ENCODE data around the gene ROCK2. TPM values are rescaled to one million over a fixed set of nuclear protein-coding genes. Genes with fewer than 3 reads are reported as not detected.

Gene ROCK2
- polyA plus RNA-seq, 3 donors, result 2.8 to 10.2 (median 4.3) TPM

DNA sequence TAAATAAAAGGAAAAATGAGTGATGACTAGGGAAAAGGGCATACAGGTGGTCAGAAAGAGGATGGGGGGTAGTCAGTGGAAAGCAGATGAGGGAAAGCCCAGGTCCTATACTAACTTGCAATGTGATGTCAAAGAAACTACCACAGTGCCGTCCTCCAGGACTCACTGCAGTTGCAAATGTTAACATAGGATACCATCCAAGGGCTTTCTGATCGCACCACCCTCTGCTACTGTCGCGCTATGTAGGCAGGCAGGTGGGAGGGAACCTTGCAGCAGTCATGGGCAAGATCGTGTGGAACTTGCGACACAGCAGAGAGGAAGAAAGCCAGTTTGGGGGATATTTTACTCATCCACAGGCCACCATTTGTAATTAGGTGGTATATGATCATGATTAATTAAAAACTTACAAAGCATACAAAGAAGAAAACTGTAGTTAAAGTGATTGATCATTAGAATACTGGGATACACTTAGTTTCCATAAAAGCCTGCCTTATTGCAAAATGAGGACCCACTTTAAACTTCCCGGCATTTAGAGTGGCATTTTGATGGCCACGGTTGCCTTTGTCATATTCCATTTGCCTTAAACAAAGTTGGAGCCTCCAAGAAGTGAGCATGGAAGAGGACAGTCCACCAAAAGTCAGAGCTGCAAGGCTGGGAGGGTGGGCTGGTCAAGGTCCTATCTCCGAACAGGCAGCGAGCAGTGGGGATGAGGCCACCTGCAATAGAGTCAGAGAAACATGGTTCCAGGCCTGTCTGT lies 8.5 kb upstream of the ROCK2 start:
- Histone ChIP-seq H3K4me2 (replicated peaks; ENCODE audit: extremely low read depth, low read length, poor library complexity, severe bottlenecking) (no peak overlapping the region), H3K27me3 (ENCODE audit: control insufficient read depth in 2 of 2, insufficient read depth in 2 of 2, low read length in 2 of 2) (peaks cover 0 to 2% of the 10 kb centered on the region in 2 donors), H3K36me3 (replicated peaks in 1 of 2; ENCODE audit: control insufficient read depth in 1 of 2, insufficient read depth in 2 of 2, low read length in 2 of 2) (no peaks in the 10 kb centered on the region), H2AFZ (ENCODE audit: insufficient read depth, low read depth, low read length, poor library complexity, severe bottlenecking) (no peak overlapping the region), H4K20me1 (ENCODE audit: insufficient read depth, low read length) (no peaks in the 10 kb centered on the region), H3K9ac (ENCODE audit: insufficient read depth, low read length, poor library complexity, severe bottlenecking) (no peak overlapping the region), H3K27ac (ENCODE audit: low read depth in 1 of 2, low read length in 2 of 2) (no peak overlapping the region), H3K9me3 (replicated peaks in 1 of 2; ENCODE audit: control insufficient read depth in 1 of 2, insufficient read depth in 1 of 2, low read length in 2 of 2) (no peaks in the 10 kb centered on the region), H3K4me1 (ENCODE audit: control insufficient read depth in 1 of 2, insufficient read depth in 2 of 2, low read length in 2 of 2) (no peaks in the 10 kb centered on the region), H3K79me2 (ENCODE audit: insufficient read depth, low read length) (no peaks in the 10 kb centered on the region), H3K4me3 (replicated peaks in 1 of 3; ENCODE audit: low read depth in 2 of 3, low read length in 3 of 3) (no peak overlapping the region)
- TF ChIP-seq, protein P1, sequence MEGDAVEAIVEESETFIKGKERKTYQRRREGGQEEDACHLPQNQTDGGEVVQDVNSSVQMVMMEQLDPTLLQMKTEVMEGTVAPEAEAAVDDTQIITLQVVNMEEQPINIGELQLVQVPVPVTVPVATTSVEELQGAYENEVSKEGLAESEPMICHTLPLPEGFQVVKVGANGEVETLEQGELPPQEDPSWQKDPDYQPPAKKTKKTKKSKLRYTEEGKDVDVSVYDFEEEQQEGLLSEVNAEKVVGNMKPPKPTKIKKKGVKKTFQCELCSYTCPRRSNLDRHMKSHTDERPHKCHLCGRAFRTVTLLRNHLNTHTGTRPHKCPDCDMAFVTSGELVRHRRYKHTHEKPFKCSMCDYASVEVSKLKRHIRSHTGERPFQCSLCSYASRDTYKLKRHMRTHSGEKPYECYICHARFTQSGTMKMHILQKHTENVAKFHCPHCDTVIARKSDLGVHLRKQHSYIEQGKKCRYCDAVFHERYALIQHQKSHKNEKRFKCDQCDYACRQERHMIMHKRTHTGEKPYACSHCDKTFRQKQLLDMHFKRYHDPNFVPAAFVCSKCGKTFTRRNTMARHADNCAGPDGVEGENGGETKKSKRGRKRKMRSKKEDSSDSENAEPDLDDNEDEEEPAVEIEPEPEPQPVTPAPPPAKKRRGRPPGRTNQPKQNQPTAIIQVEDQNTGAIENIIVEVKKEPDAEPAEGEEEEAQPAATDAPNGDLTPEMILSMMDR (IDR thresholded peaks at IDR 0.05), result no peak
- peaks cover 0 to 13% (median 3%) of the 10 kb centered on the region in 3 donors for H3K27me3 Mint-ChIP-seq (ENCODE audit: low read depth in 3 of 3)
- H3K27ac Mint-ChIP-seq, result no peak overlapping the region
- WGBS (ENCODE audit: insufficient coverage), result 100% methylated on average over 5 of the region's 10 CpGs
- H3K4me1 Mint-ChIP-seq, result no peaks in the 10 kb centered on the region
- H3K4me3 Mint-ChIP-seq, result no peak overlapping the region
- peaks cover 0 to 1% (median 0%) of the 10 kb centered on the region in 7 donors for H3K9me3 Mint-ChIP-seq
- intact Hi-C loops (cut with micrococcal nuclease), result no loop called here
- no peak for DNase-seq
- H3K36me3 Mint-ChIP-seq, result no peaks in the 10 kb centered on the region

DNA sequence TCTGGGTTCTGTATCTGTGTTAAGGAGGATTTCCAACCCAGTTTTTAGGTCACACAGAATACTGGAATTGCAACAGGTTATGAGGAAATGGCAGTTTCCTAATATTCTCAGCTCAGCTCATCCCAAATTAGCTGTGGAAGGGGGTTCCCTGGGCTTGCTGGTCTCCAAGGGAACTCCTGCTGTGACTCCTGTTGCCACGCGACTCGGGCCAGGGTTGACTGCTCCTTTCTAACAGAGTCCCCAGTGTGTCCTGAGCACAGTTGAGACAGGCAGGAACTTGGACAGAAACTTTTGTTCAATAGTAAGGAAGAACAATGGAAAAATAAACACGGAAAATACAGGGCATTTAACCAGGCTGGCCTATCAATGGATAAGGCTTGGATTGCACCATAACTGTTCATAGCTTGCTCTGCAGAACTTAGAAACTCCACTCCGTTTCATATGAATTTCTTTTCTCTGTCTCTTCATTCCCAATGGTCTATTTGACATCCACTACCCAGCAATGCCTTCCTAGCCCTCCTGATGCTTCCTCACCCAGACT lies 3.8 kb upstream of the ROCK2 start:
- 100% methylated on average over 4 of the region's 5 CpGs for WGBS (ENCODE audit: insufficient coverage)
- TF ChIP-seq, protein P1 (IDR thresholded peaks at IDR 0.05), result no peak
- peaks cover 0 to 7% (median 3%) of the 10 kb centered on the region in 3 donors for H3K27me3 Mint-ChIP-seq (ENCODE audit: low read depth in 3 of 3)
- intact Hi-C loops (cut with micrococcal nuclease), result loop anchor here in 1 of 2 donors (10.0 kb wide), 1 partner anchor 193 kb away; the partner anchor contains the start of gene SLC66A3
- H3K4me3 ChIP-seq (replicated peaks in 1 of 3; ENCODE audit: low read depth in 2 of 3, low read length in 3 of 3), result no peak overlapping the region
- no peak overlapping the region for H3K27ac ChIP-seq (ENCODE audit: low read depth in 1 of 2, low read length in 2 of 2)
- H2AFZ ChIP-seq (ENCODE audit: insufficient read depth, low read depth, low read length, poor library complexity, severe bottlenecking), result no peak overlapping the region
- H3K79me2 ChIP-seq (ENCODE audit: insufficient read depth, low read length), result peaks cover 11% of the 10 kb centered on the region
- H3K36me3 Mint-ChIP-seq, result no peaks in the 10 kb centered on the region
- peaks cover under 1% of the 10 kb centered on the region for H4K20me1 ChIP-seq (ENCODE audit: insufficient read depth, low read length)
- no peak overlapping the region for H3K27ac Mint-ChIP-seq
- DNase-seq, result peak in 1 of 3 donors; percentile 9
- H3K27me3 ChIP-seq (ENCODE audit: control insufficient read depth in 2 of 2, insufficient read depth in 2 of 2, low read length in 2 of 2), result peaks cover 0 to 2% of the 10 kb centered on the region in 2 donors
- H3K4me3 Mint-ChIP-seq, result no peak overlapping the region
- peaks cover 8 to 9% of the 10 kb centered on the region in 2 donors for H3K4me1 ChIP-seq (ENCODE audit: control insufficient read depth in 1 of 2, insufficient read depth in 2 of 2, low read length in 2 of 2)
- no peaks in the 10 kb centered on the region for H3K9me3 ChIP-seq (replicated peaks in 1 of 2; ENCODE audit: control insufficient read depth in 1 of 2, insufficient read depth in 1 of 2, low read length in 2 of 2)
- H3K4me2 ChIP-seq (replicated peaks; ENCODE audit: extremely low read depth, low read length, poor library complexity, severe bottlenecking), result no peak overlapping the region
- peaks cover 9% of the 10 kb centered on the region for H3K4me1 Mint-ChIP-seq
- no peak overlapping the region for H3K9ac ChIP-seq (ENCODE audit: insufficient read depth, low read length, poor library complexity, severe bottlenecking)
- H3K36me3 ChIP-seq (replicated peaks in 1 of 2; ENCODE audit: control insufficient read depth in 1 of 2, insufficient read depth in 2 of 2, low read length in 2 of 2), result no peaks in the 10 kb centered on the region
- H3K9me3 Mint-ChIP-seq, result peaks cover 0 to 1% (median 0%) of the 10 kb centered on the region in 7 donors
